HFFc6 (cell line): Measurements from ENCODE around the gene STX4. TPM values are rescaled to one million over a fixed set of nuclear protein-coding genes. Genes with fewer than 3 reads are reported as not detected.
A peak's percentile ranks its signal among the peaks of the same experiment; 100 is the strongest.

Experiments used
- DNase-seq: peaks from one replicate; pipeline ENCODE4 v3.0.0-alpha.2; 2018
- H3K27ac Mint-ChIP-seq: 2 replicates; pipeline ENCODE4 v1.8.0; 2020; ENCODE audit warnings: mild to moderate bottlenecking, mixed read lengths
- H3K27me3 Mint-ChIP-seq: 2 replicates; pipeline ENCODE4 v1.8.0; 2021; ENCODE audit warnings: mild to moderate bottlenecking, moderate library complexity, mixed read lengths; ENCODE audit not compliant: insufficient read depth
- H3K36me3 Mint-ChIP-seq: 2 replicates; pipeline ENCODE4 v1.8.0; 2021; ENCODE audit warnings: low read depth, mixed read lengths
- H3K4me1 Mint-ChIP-seq: 2 replicates; pipeline ENCODE4 v1.8.0; 2020; ENCODE audit warnings: low read depth, mixed read lengths
- H3K4me3 Mint-ChIP-seq: 2 replicates; pipeline ENCODE4 v1.8.0; 2020; ENCODE audit warnings: mild to moderate bottlenecking, moderate library complexity, mixed read lengths
- H3K9me3 Mint-ChIP-seq: 2 replicates; pipeline ENCODE4 v1.8.0; 2020; ENCODE audit warnings: mild to moderate bottlenecking, mixed read lengths
- long read RNA-seq: library from polyadenylated mRNA; unstranded; transcript quantifications from one replicate; pipeline ENCODE4 v2.0.0, GENCODE V29; 2019
- total RNA-seq, 6 experiments: library from RNA; stranded (reverse); fragmentation: NEBNext Ultra II Directional; extraction: Animal tissue kit (Norgen Biotek cat#: 25700); gene quantifications; 2 replicates in 1 of 6; 3 replicates in 5 of 6; pipeline ENCODE4 v1.2.3, GENCODE V29; 2021
- TF ChIP-seq, protein P1 (sequence below): fragments of 200-600 bp; sonication (generic); IDR thresholded peaks from 2 replicates; pipeline ENCODE4 v1.5.0; 2021; ENCODE audit warnings: antibody characterized with exemption, mild to moderate bottlenecking

Gene STX4
- 10 to 100 TPM; 56.3 to 71.2 (median 64.2) TPM for total RNA-seq
- long read RNA-seq, transcript STX4-201 (11 exons, 1,481 nt) = major isoform, 7 of 13 reads
- long read RNA-seq, partial matches to known transcripts = 5 of 13 reads
- long read RNA-seq, other reads (novel, unspliced or antisense) = 1 of 13 reads

DNA sequence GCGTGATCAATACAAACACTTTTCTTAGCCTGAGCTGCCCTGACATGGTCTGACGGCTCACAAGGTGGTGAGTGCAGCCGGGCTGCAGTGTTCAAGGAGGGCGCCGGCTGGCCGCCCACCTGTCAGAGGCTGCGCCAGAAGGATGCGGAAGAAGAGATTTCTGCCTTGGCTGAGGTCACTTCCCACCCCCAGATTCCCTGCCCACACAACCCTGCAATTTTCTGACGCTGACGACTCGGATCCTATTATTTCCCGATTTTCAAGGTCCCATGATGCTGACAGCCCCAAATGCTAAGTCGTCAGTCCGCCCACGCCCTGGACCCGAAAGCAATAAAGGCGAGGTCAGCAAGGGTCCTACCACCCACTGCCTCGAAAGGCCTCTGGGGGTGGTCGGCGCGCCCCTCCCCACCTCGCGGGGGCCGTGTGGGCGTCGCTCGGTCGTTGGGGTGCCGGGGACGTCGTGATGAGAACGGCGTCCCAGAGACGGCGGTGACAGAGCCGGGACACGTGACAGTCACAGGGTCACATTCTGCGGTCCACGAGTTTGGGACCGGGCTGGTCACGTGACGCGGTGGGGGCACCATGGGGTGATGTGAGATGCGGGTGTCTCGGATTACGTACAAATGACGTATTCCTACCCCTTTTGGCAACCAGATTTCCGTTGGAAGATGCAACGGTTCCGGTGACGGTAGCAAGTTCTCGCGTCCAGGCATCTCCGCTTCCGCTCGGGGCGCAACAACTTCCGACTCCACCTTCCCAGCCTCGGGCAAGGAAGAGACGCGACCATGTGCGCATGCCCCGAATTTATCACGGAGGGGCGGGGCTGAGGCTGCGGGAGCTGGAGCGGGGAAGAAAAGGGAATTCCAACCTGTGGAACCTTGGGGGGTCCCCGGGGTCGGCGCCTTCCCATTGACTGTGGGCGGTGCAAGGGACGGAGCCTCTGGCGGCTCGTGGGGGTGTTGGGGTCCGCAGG lies at the start of gene STX4:
Gene STX4 (plus strand): TSS at position 823 of the 973 bp plus-strand sequence. CDS start 248 bp downstream, outside the sequence.
- H3K27ac Mint-ChIP-seq = peak within 1 kb of the TSS; percentile 90
- H3K9me3 Mint-ChIP-seq = no peaks in the 10 kb centered on the region
- H3K4me1 Mint-ChIP-seq = peaks cover 24% of the 10 kb centered on the region
- peak within 1 kb of the TSS; percentile 94 for H3K4me3 Mint-ChIP-seq
- H3K36me3 Mint-ChIP-seq = peaks cover 10% of the 10 kb centered on the region; the same call in 1 of the 2 replicates
- TF ChIP-seq, protein P1, sequence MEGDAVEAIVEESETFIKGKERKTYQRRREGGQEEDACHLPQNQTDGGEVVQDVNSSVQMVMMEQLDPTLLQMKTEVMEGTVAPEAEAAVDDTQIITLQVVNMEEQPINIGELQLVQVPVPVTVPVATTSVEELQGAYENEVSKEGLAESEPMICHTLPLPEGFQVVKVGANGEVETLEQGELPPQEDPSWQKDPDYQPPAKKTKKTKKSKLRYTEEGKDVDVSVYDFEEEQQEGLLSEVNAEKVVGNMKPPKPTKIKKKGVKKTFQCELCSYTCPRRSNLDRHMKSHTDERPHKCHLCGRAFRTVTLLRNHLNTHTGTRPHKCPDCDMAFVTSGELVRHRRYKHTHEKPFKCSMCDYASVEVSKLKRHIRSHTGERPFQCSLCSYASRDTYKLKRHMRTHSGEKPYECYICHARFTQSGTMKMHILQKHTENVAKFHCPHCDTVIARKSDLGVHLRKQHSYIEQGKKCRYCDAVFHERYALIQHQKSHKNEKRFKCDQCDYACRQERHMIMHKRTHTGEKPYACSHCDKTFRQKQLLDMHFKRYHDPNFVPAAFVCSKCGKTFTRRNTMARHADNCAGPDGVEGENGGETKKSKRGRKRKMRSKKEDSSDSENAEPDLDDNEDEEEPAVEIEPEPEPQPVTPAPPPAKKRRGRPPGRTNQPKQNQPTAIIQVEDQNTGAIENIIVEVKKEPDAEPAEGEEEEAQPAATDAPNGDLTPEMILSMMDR = peak; percentile 8
- H3K27me3 Mint-ChIP-seq = no peaks in the 10 kb centered on the region
- DNase-seq = peak; percentile 99

DNA sequence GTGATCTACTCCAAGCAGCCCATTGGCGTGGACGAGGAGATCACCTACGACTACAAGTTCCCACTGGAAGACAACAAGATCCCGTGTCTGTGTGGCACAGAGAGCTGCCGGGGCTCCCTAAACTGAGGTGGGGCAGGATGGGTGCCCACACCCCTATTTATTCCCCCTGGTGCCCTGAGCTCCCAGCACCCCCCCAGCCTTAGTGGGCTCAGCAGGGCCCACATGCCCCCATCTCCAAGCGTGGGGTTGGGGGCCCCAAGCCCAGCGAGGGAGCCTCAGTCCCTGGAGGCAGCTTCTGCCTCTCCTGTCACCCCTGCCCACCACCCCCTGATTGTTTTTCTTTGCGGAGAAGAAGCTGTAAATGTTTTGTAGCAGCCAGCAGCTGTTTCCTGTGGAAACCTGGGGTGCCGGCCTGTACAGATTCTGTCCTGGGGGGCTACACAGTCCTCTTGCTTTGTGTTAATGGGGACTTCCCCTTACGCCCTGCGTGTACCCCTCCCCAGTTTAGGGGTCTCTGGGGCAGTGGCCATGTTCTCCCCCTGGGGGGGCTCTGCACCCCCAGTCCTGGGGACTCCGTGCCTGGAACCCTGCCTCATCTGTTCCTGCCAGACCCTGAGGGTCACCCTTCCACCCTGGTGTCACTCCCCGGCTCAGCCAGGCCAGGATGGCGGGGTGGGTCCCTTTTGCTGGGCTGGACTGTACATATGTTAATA lies 49.3 kb upstream of the STX4 start:
- Mint-ChIP-seq H3K4me1 (peaks cover 21% of the 10 kb centered on the region), H3K4me3 (no peak overlapping the region), H3K27me3 (peaks cover 17% of the 10 kb centered on the region), H3K9me3 (no peaks in the 10 kb centered on the region), H3K27ac (no peak overlapping the region), H3K36me3 (no peaks in the 10 kb centered on the region)
- TF ChIP-seq, protein P1 = no peak
- no peak for DNase-seq

DNA sequence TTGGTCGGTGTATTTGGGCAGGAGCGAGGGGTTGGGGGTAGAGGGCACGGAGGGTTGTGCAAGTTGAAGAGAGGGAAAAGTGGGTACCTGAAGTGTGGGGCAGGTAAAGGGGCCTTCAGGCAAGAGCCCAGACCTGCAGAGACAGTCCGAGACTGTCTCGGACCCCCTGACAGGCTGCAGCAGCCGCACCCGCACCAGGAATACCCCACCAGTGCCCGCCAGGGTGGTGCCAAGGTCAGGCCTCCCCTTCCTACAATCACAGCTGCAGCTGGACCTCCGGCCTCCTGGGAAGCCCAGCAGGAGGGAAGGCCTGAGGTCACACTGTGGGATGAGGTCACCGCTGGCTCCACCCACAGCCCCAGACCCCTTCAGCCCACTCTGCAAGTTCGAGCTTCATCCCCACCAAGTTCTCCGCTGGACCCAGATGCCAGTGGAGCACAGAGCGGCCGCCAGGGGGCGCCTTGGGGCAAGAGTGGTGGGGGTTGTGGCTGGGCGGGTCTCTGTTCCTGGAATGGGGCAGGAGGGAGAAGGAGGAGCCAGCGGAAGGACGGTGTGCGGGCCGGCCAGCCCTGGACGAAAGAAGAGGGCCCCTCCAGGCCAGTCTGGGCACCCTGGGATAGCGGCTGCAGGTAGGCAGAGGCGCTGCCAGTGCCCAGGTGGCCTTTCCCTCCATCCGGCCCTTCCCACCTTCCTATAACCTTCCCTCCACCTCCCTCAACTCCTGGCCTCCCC lies 48.5 kb upstream of the STX4 start, which contains the start of gene HSD3B7:
Gene HSD3B7 (plus strand): TSS at position 539 of the 732 bp plus-strand sequence. CDS start 452 bp downstream, outside the sequence.
- Mint-ChIP-seq H3K9me3 (no peaks in the 10 kb centered on the region), H3K4me1 (peaks cover 21% of the 10 kb centered on the region), H3K27ac (peak within 1 kb of the TSS; percentile 61), H3K36me3 (no peaks in the 10 kb centered on the region), H3K4me3 (peak within 1 kb of the TSS; percentile 80), H3K27me3 (peaks cover 17% of the 10 kb centered on the region)
- DNase-seq = peak; percentile 76
- TF ChIP-seq, protein P1 = peak; percentile 99

DNA sequence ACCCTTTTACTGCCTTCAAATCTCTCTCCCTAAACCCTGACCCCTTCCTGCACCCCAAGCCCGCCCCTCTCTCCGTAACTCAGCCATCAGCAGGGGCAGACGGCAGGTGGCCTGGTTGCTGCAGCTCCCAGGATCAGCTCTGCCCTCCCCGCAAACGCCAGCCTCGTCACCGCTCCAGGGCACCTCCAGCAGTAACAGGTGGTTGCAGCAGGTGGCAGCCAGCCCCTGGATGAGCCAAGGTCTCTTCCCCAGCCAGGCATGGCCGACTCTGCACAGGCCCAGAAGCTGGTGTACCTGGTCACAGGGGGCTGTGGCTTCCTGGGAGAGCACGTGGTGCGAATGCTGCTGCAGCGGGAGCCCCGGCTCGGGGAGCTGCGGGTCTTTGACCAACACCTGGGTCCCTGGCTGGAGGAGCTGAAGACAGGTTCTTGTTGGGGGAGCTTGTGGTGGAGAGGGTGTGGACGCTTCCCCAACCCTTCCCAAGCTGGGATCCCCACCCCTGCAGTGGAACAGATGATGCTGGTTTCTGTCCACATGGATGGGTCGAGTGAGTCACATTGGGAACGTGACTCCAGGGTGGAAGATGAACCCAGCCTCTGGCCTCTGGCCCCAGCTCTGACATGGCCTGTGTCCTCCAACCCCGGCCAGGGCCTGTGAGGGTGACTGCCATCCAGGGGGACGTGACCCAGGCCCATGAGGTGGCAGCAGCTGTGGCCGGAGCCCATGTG lies 47.8 kb upstream of the STX4 start:
- peak; percentile 12 for DNase-seq
- H3K4me3 Mint-ChIP-seq = peak overlapping the region; percentile 80
- TF ChIP-seq, protein P1 = no peak
- no peaks in the 10 kb centered on the region for H3K9me3 Mint-ChIP-seq
- H3K36me3 Mint-ChIP-seq = no peaks in the 10 kb centered on the region
- H3K4me1 Mint-ChIP-seq = peaks cover 21% of the 10 kb centered on the region
- H3K27ac Mint-ChIP-seq = peak overlapping the region; percentile 61
- peaks cover 17% of the 10 kb centered on the region for H3K27me3 Mint-ChIP-seq
